ENCODE data around the gene USHBP1. TPM values are rescaled to one million over a fixed set of nuclear protein-coding genes. Genes with fewer than 3 reads are reported as not detected.
"Not testable (repeated sequence)": the region's sequence is repeated elsewhere in the genome, so short reads cannot be mapped to it uniquely, and the experiment has no call there.

Gene USHBP1
- total RNA-seq, 1 donor from 2014 or later = 2.1 TPM

- Histone ChIP-seq H3K9ac (ENCODE audit: low read depth in 1 of 3, low read length in 3 of 3) (no peak overlapping the region), H3K4me1 (ENCODE audit: control insufficient read depth in 3 of 3, insufficient read depth in 3 of 3, low read length in 3 of 3) (peaks cover 0 to 13% (median 3%) of the 10 kb centered on the region in 3 donors), H3K36me3 (ENCODE audit: control insufficient read depth in 3 of 3, insufficient read depth in 3 of 3, low read length in 3 of 3) (peaks cover 5 to 13% (median 9%) of the 10 kb centered on the region in 3 donors), H3K27me3 (ENCODE audit: control insufficient read depth in 3 of 3, insufficient read depth in 3 of 3, low read length in 3 of 3) (no peaks in the 10 kb centered on the region), H3K4me3 (ENCODE audit: low read length in 3 of 3) (no peak overlapping the region), H3K9me3 (ENCODE audit: control insufficient read depth in 3 of 3, low read length in 3 of 3) (peaks cover 0 to 3% (median 0%) of the 10 kb centered on the region in 3 donors), H3K27ac (ENCODE audit: low read depth, low read length) (no peak overlapping the region)
Observed at GRCh38 chr19:17296273-17296672, 31.7 kb upstream of the USHBP1 start.

GRCh38 chr19:17295551-17295950 is 31.0 kb upstream of the USHBP1 start:
- Histone ChIP-seq H3K36me3 (ENCODE audit: control insufficient read depth in 3 of 3, insufficient read depth in 3 of 3, low read length in 3 of 3) (peaks cover 2 to 13% (median 7%) of the 10 kb centered on the region in 3 donors), H3K4me1 (ENCODE audit: control insufficient read depth in 3 of 3, insufficient read depth in 3 of 3, low read length in 3 of 3) (peaks cover 0 to 13% (median 3%) of the 10 kb centered on the region in 3 donors)
- not testable (repeated sequence) for H3K9me3 ChIP-seq (ENCODE audit: control insufficient read depth in 3 of 3, low read length in 3 of 3); H3K27ac ChIP-seq (ENCODE audit: low read depth, low read length); H3K9ac ChIP-seq (ENCODE audit: low read depth in 1 of 3, low read length in 3 of 3); H3K27me3 ChIP-seq (ENCODE audit: control insufficient read depth in 3 of 3, insufficient read depth in 3 of 3, low read length in 3 of 3); H3K4me3 ChIP-seq (ENCODE audit: low read length in 3 of 3)

DNA sequence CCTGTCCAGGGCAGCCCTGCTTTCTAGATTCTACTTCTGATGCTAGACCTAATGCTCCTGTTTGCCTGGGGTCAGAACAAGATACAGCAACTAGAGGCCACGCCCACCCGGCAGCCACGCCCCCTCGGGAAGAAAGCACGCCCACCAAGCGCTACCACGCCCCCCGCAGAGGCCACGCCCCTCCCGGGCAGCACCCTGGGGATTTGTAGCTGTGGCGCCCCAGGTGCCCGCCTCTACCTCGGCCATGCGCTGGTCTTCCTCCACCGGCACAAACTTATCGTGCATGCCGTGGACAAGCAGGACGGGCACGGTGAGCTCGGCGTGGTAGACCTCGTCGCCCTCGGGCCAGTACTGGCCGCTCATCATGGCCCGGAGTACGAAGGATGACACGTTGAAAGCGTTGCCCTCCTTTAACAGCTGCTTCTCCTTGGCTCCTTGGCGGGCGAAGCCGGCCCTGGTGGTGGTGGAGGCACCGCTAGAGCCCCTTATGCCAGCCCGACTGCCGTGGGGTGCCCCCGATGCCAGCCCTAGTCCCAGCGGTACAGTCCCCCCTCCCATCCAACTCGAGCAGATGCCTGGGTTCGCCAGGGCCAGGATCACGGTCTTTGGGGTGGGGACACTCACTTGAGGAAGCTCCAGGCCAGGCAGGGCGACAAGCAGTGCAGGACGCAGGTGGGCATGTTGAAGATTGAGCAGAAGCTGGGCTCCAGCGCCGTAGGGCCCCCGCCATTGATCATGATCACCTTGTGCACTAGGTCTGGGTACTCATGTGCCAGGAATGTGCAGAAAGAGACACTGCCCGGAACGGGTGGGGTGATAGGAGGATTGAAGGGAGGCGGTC is 29.7 kb upstream of the USHBP1 start:
- Histone ChIP-seq H3K4me1 (ENCODE audit: control insufficient read depth in 3 of 3, insufficient read depth in 3 of 3, low read length in 3 of 3) (peaks cover 10 to 20% (median 12%) of the 10 kb centered on the region in 3 donors), H3K27ac (ENCODE audit: low read depth, low read length) (no peak overlapping the region), H3K36me3 (ENCODE audit: control insufficient read depth in 3 of 3, insufficient read depth in 3 of 3, low read length in 3 of 3) (peaks cover 2 to 13% (median 7%) of the 10 kb centered on the region in 3 donors), H3K9ac (ENCODE audit: low read depth in 1 of 3, low read length in 3 of 3) (no peak overlapping the region), H3K9me3 (ENCODE audit: control insufficient read depth in 3 of 3, low read length in 3 of 3) (peaks cover 0 to 3% (median 0%) of the 10 kb centered on the region in 3 donors), H3K4me3 (ENCODE audit: low read length in 3 of 3) (no peak overlapping the region), H3K27me3 (ENCODE audit: control insufficient read depth in 3 of 3, insufficient read depth in 3 of 3, low read length in 3 of 3) (no peaks in the 10 kb centered on the region)

DNA sequence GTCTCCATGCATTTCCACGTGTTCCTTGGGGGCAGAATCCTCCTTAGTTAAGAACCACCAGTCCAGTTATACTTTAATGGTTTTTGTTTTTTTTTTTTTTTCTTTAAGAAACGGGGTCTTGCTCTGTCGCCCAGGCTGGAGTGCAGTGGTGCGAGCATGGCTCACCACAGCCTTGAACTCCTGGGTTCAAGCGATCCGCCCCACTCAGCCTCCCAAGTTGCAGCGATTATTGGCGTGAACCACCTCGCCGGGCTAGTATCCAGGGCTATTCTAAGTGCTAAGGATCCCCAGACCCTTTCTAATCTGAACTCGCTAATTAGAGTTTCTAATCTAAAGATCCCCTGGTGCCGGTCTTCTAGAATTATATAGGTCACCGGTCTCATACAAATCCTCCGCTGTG is 29.1 kb upstream of the USHBP1 start:
- H3K4me1 ChIP-seq (ENCODE audit: control insufficient read depth in 3 of 3, insufficient read depth in 3 of 3, low read length in 3 of 3) = peaks cover 10 to 18% (median 12%) of the 10 kb centered on the region in 3 donors
- H3K4me3 ChIP-seq (ENCODE audit: low read length in 3 of 3) = no peak overlapping the region
- no peak overlapping the region for H3K27ac ChIP-seq (ENCODE audit: low read depth, low read length)
- no peaks in the 10 kb centered on the region for H3K27me3 ChIP-seq (ENCODE audit: control insufficient read depth in 3 of 3, insufficient read depth in 3 of 3, low read length in 3 of 3)
- H3K9me3 ChIP-seq (ENCODE audit: control insufficient read depth in 3 of 3, low read length in 3 of 3) = peaks cover 0 to 3% (median 0%) of the 10 kb centered on the region in 3 donors
- H3K9ac ChIP-seq (ENCODE audit: low read depth in 1 of 3, low read length in 3 of 3) = no peak overlapping the region
- peaks cover 2 to 13% (median 7%) of the 10 kb centered on the region in 3 donors for H3K36me3 ChIP-seq (ENCODE audit: control insufficient read depth in 3 of 3, insufficient read depth in 3 of 3, low read length in 3 of 3)

GRCh38 chr19:17292301-17293074 is 27.9 kb upstream of the USHBP1 start:
- H3K9ac ChIP-seq (ENCODE audit: low read depth in 1 of 3, low read length in 3 of 3) = peak overlapping the region in 2 of 3 donors; percentile 32 to 64

DNA sequence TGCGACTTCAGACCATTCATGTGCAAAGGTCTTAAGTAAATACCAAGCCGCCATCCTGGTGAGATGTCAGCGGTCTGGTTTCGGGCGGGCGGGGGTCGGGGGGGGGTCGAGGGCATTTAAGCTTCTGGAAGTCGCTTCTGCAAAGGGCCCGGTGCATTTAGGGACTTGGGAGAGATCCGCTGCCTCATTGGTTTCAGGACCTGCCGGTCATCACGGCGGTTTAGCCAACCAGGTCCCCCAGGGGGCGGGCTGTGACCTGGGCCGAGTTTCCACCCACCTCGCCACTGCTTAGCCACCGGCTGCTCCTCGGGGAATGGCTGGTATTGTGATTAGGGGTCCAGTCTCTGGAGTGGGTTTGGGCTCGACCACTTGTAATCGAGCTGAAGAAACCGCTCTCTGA is 24.9 kb upstream of the USHBP1 start:
- peak overlapping the region in 1 of 3 donors; percentile 13 for H3K4me3 ChIP-seq (ENCODE audit: low read length in 3 of 3)
- H3K27ac ChIP-seq (ENCODE audit: low read depth, low read length) = peak overlapping the region; percentile 60
- H3K36me3 ChIP-seq (ENCODE audit: control insufficient read depth in 3 of 3, insufficient read depth in 3 of 3, low read length in 3 of 3) = peaks cover 0 to 5% (median 0%) of the 10 kb centered on the region in 3 donors
- no peaks in the 10 kb centered on the region for H3K9me3 ChIP-seq (ENCODE audit: control insufficient read depth in 3 of 3, low read length in 3 of 3)
- H3K27me3 ChIP-seq (ENCODE audit: control insufficient read depth in 3 of 3, insufficient read depth in 3 of 3, low read length in 3 of 3) = no peaks in the 10 kb centered on the region
- peaks cover 10 to 18% (median 12%) of the 10 kb centered on the region in 3 donors for H3K4me1 ChIP-seq (ENCODE audit: control insufficient read depth in 3 of 3, insufficient read depth in 3 of 3, low read length in 3 of 3)
- peak overlapping the region in 2 of 3 donors; percentile 40 to 56 for H3K9ac ChIP-seq (ENCODE audit: low read depth in 1 of 3, low read length in 3 of 3)

More at GRCh38 chr19:17292301-17293074, 27.9 kb upstream of the USHBP1 start:
- H3K27ac ChIP-seq (ENCODE audit: low read depth, low read length) = no peak overlapping the region
- peaks cover 0 to 9% (median 3%) of the 10 kb centered on the region in 3 donors for H3K36me3 ChIP-seq (ENCODE audit: control insufficient read depth in 3 of 3, insufficient read depth in 3 of 3, low read length in 3 of 3)
- peaks cover 10 to 18% (median 12%) of the 10 kb centered on the region in 3 donors for H3K4me1 ChIP-seq (ENCODE audit: control insufficient read depth in 3 of 3, insufficient read depth in 3 of 3, low read length in 3 of 3)
- H3K9me3 ChIP-seq (ENCODE audit: control insufficient read depth in 3 of 3, low read length in 3 of 3) = no peaks in the 10 kb centered on the region
- H3K4me3 ChIP-seq (ENCODE audit: low read length in 3 of 3) = peak overlapping the region; percentile 54 to 70 (median 59)
- no peaks in the 10 kb centered on the region for H3K27me3 ChIP-seq (ENCODE audit: control insufficient read depth in 3 of 3, insufficient read depth in 3 of 3, low read length in 3 of 3)

DNA sequence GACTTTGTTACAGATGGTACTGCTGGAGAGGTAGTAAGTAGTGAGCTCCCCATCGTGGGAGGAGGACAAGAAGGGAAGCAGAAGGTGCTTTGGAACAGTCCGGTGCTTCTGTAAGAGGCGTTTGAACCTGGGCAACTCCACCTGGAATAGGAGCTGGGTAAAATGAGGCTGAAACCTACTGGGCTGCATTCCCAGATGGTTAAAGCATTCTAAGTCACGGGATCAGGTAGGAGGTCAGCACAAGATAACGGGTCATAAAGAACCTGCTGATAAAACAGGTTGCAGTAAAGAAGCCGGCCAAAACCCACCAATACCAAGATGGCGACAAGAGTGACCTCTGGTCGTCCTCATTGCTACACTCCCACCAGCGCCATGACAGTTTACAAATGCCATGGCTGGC is 22.2 kb upstream of the USHBP1 start:
- no peak overlapping the region for H3K27ac ChIP-seq (ENCODE audit: low read depth, low read length)
- H3K4me1 ChIP-seq (ENCODE audit: control insufficient read depth in 3 of 3, insufficient read depth in 3 of 3, low read length in 3 of 3) = peaks cover 14 to 15% (median 14%) of the 10 kb centered on the region in 3 donors
- no peaks in the 10 kb centered on the region for H3K36me3 ChIP-seq (ENCODE audit: control insufficient read depth in 3 of 3, insufficient read depth in 3 of 3, low read length in 3 of 3)
- H3K27me3 ChIP-seq (ENCODE audit: control insufficient read depth in 3 of 3, insufficient read depth in 3 of 3, low read length in 3 of 3) = peaks cover 4 to 17% (median 9%) of the 10 kb centered on the region in 3 donors
- H3K9ac ChIP-seq (ENCODE audit: low read depth in 1 of 3, low read length in 3 of 3) = no peak overlapping the region
- H3K4me3 ChIP-seq (ENCODE audit: low read length in 3 of 3) = no peak overlapping the region
- no peaks in the 10 kb centered on the region for H3K9me3 ChIP-seq (ENCODE audit: control insufficient read depth in 3 of 3, low read length in 3 of 3)

DNA sequence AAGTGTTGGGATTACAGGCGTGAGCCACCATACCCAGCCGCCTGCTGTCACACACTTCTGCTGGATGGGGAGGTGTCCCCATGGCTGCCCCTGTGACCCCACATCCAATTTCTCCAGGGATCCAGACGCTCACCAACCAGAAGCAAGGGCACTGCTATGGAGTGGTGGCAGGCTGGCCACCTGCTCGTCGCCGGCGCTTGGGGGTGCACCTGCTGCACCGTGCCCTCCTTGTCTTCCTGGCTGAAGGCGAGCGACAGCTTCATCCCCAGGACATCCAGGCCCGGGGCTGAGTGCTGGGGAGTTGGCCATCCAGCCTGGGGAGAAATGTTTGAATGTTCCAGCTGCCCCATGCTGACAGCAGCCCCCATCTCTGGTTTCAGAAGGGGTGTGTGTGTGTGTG is 21.7 kb upstream of the USHBP1 start:
- Histone ChIP-seq H3K9ac (ENCODE audit: low read depth in 1 of 3, low read length in 3 of 3) (no peak overlapping the region), H3K4me1 (ENCODE audit: control insufficient read depth in 3 of 3, insufficient read depth in 3 of 3, low read length in 3 of 3) (peaks cover 14 to 17% (median 15%) of the 10 kb centered on the region in 3 donors), H3K27ac (ENCODE audit: low read depth, low read length) (no peak overlapping the region), H3K27me3 (ENCODE audit: control insufficient read depth in 3 of 3, insufficient read depth in 3 of 3, low read length in 3 of 3) (peaks cover 9 to 22% (median 13%) of the 10 kb centered on the region in 3 donors), H3K36me3 (ENCODE audit: control insufficient read depth in 3 of 3, insufficient read depth in 3 of 3, low read length in 3 of 3) (no peaks in the 10 kb centered on the region), H3K4me3 (ENCODE audit: low read length in 3 of 3) (no peak overlapping the region), H3K9me3 (ENCODE audit: control insufficient read depth in 3 of 3, low read length in 3 of 3) (no peaks in the 10 kb centered on the region)

- Histone ChIP-seq H3K9me3 (ENCODE audit: control insufficient read depth in 3 of 3, low read length in 3 of 3) (no peaks in the 10 kb centered on the region), H3K36me3 (ENCODE audit: control insufficient read depth in 3 of 3, insufficient read depth in 3 of 3, low read length in 3 of 3) (no peaks in the 10 kb centered on the region)
Observed at GRCh38 chr19:17285415-17286135, 21.0 kb upstream of the USHBP1 start.

More at GRCh38 chr19:17285415-17286135, 21.0 kb upstream of the USHBP1 start:
- peaks cover 12 to 23% (median 14%) of the 10 kb centered on the region in 3 donors for H3K27me3 ChIP-seq (ENCODE audit: control insufficient read depth in 3 of 3, insufficient read depth in 3 of 3, low read length in 3 of 3)
- H3K4me3 ChIP-seq (ENCODE audit: low read length in 3 of 3) = no peak overlapping the region
- H3K27ac ChIP-seq (ENCODE audit: low read depth, low read length) = no peak overlapping the region
- no peak overlapping the region for H3K9ac ChIP-seq (ENCODE audit: low read depth in 1 of 3, low read length in 3 of 3)
- peaks cover 14 to 17% (median 15%) of the 10 kb centered on the region in 3 donors for H3K4me1 ChIP-seq (ENCODE audit: control insufficient read depth in 3 of 3, insufficient read depth in 3 of 3, low read length in 3 of 3)
